Liver (tissue), 3 donors: ENCODE data around the gene CTTNBP2.
"Not testable (repeated sequence)": the region's sequence is repeated elsewhere in the genome, so short reads cannot be mapped to it uniquely, and the experiment has no call there.

Experiments used
- EGR1 ChIP-seq, 2 donors: IDR thresholded peaks; 2 replicates each; pipeline ENCODE4 v1.6.1; 2016 to 2018; ENCODE audit warnings: antibody characterized with exemption in 2 of 2, low read depth in 2 of 2
- FOXA1 ChIP-seq: IDR thresholded peaks from 2 replicates; pipeline ENCODE4 v1.6.1; 2016; ENCODE audit warnings: antibody characterized with exemption
- FOXA2 ChIP-seq: IDR thresholded peaks from 2 replicates; pipeline ENCODE4 v1.6.1; 2016; ENCODE audit warnings: antibody characterized with exemption
- GABPA ChIP-seq, 2 donors: IDR thresholded peaks in 1 of 2; conservative IDR thresholded peaks in 1 of 2; 2 replicates each; pipeline ENCODE4 v1.6.1; 2016; ENCODE audit warnings: antibody characterized with exemption in 2 of 2, mild to moderate bottlenecking in 1 of 2, moderate library complexity in 1 of 2
- HNF4A ChIP-seq, 2 donors: conservative IDR thresholded peaks; 2 replicates each; pipeline ENCODE4 v1.6.1; 2016; ENCODE audit warnings: antibody characterized with exemption in 2 of 2, mild to moderate bottlenecking in 2 of 2
- HNF4G ChIP-seq: IDR thresholded peaks from 2 replicates; pipeline ENCODE4 v1.6.1; 2016; ENCODE audit warnings: antibody characterized with exemption
- RAD21 ChIP-seq, 2 donors: IDR thresholded peaks; 2 replicates each; pipeline ENCODE4 v1.6.1; 2016; ENCODE audit warnings: antibody characterized with exemption in 2 of 2, mild to moderate bottlenecking in 2 of 2
- TAF1 ChIP-seq: conservative IDR thresholded peaks from 2 replicates; pipeline ENCODE4 v1.6.1; 2016; ENCODE audit warnings: antibody characterized with exemption, mild to moderate bottlenecking
- YY1 ChIP-seq: IDR thresholded peaks from 2 replicates; pipeline ENCODE4 v1.6.1; 2016; ENCODE audit warnings: antibody characterized with exemption, mild to moderate bottlenecking
- TF ChIP-seq, protein P1 (sequence below): fragments of 150-350 bp; IDR thresholded peaks from 2 replicates; pipeline ENCODE4 v1.5.1; 2017; ENCODE audit warnings: improper control_type of control experiment, low read depth, low read length; ENCODE audit not compliant: missing input control
- TF ChIP-seq, protein P2 (sequence below): IDR thresholded peaks from 2 replicates; pipeline ENCODE4 v1.6.1; 2016; ENCODE audit warnings: antibody characterized with exemption, mild to moderate bottlenecking
- TF ChIP-seq, protein P3 (sequence below): IDR thresholded peaks from 2 replicates; pipeline ENCODE4 v1.6.1; 2016; ENCODE audit warnings: antibody characterized with exemption
- TF ChIP-seq, protein P4 (sequence below): IDR thresholded peaks from 2 replicates; pipeline ENCODE4 v1.6.1; 2016; ENCODE audit warnings: antibody characterized with exemption
- donor health status: healthy.
- donor health status: healthy.

DNA sequence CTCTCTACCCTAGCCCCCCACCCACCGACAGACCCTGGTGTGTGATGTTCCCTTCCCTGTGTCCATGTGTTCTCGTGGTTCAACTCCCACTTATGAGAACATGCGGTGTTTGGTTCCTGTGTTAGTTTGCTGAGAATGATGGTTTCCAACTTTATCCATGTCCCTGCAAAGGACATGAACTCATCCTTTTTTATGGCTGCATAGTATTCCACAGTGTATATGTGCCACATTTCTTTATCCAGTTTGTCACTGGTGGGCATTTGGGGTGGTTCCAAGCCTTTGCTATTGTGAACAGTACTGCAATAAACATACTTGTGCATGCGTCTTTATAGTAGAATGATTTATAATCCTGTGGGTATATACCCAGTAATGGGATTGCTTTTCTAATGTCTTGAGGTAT lies 165.1 kb downstream of the CTTNBP2 start:
- TF ChIP-seq, protein P1, sequence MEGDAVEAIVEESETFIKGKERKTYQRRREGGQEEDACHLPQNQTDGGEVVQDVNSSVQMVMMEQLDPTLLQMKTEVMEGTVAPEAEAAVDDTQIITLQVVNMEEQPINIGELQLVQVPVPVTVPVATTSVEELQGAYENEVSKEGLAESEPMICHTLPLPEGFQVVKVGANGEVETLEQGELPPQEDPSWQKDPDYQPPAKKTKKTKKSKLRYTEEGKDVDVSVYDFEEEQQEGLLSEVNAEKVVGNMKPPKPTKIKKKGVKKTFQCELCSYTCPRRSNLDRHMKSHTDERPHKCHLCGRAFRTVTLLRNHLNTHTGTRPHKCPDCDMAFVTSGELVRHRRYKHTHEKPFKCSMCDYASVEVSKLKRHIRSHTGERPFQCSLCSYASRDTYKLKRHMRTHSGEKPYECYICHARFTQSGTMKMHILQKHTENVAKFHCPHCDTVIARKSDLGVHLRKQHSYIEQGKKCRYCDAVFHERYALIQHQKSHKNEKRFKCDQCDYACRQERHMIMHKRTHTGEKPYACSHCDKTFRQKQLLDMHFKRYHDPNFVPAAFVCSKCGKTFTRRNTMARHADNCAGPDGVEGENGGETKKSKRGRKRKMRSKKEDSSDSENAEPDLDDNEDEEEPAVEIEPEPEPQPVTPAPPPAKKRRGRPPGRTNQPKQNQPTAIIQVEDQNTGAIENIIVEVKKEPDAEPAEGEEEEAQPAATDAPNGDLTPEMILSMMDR, result not testable (repeated sequence)
- TF ChIP-seq EGR1 (IDR thresholded peaks at IDR 0.05; ENCODE audit: low read depth in 2 of 2); RAD21 (IDR thresholded peaks at IDR 0.05); YY1; TAF1; GABPA (IDR thresholded peaks at IDR 0.05 in 1 of 2, conservative IDR thresholded peaks at IDR 0.05 in 1 of 2); HNF4G; FOXA2; FOXA1; HNF4A (conservative IDR thresholded peaks at IDR 0.05): not testable (repeated sequence)
- TF ChIP-seq, protein P2, sequence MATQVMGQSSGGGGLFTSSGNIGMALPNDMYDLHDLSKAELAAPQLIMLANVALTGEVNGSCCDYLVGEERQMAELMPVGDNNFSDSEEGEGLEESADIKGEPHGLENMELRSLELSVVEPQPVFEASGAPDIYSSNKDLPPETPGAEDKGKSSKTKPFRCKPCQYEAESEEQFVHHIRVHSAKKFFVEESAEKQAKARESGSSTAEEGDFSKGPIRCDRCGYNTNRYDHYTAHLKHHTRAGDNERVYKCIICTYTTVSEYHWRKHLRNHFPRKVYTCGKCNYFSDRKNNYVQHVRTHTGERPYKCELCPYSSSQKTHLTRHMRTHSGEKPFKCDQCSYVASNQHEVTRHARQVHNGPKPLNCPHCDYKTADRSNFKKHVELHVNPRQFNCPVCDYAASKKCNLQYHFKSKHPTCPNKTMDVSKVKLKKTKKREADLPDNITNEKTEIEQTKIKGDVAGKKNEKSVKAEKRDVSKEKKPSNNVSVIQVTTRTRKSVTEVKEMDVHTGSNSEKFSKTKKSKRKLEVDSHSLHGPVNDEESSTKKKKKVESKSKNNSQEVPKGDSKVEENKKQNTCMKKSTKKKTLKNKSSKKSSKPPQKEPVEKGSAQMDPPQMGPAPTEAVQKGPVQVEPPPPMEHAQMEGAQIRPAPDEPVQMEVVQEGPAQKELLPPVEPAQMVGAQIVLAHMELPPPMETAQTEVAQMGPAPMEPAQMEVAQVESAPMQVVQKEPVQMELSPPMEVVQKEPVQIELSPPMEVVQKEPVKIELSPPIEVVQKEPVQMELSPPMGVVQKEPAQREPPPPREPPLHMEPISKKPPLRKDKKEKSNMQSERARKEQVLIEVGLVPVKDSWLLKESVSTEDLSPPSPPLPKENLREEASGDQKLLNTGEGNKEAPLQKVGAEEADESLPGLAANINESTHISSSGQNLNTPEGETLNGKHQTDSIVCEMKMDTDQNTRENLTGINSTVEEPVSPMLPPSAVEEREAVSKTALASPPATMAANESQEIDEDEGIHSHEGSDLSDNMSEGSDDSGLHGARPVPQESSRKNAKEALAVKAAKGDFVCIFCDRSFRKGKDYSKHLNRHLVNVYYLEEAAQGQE, result not testable (repeated sequence)
- TF ChIP-seq, protein P3, sequence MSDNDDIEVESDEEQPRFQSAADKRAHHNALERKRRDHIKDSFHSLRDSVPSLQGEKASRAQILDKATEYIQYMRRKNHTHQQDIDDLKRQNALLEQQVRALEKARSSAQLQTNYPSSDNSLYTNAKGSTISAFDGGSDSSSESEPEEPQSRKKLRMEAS, result not testable (repeated sequence)
- TF ChIP-seq, protein P4, sequence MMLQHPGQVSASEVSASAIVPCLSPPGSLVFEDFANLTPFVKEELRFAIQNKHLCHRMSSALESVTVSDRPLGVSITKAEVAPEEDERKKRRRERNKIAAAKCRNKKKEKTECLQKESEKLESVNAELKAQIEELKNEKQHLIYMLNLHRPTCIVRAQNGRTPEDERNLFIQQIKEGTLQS, result not testable (repeated sequence)
